H9 (cell line): ENCODE data around the gene ZC3H18. TPM values are rescaled to one million over a fixed set of nuclear protein-coding genes. Genes with fewer than 3 reads are reported as not detected.

Experiments
- DNase-seq: peaks from one replicate; pipeline ENCODE4 v3.0.0-alpha.2; 2017
- H2AFZ ChIP-seq: one replicate; pipeline ENCODE4 v1.6.1; 2013; ENCODE audit warnings: mild to moderate bottlenecking, low read length, control low read depth, moderate library complexity
- H2AK5ac ChIP-seq: 2 replicates; pipeline ENCODE4 v1.6.1; 2013; ENCODE audit warnings: low read length, control low read depth, mixed read lengths; ENCODE audit not compliant: insufficient read length
- H2BK120ac ChIP-seq: one replicate; pipeline ENCODE4 v1.6.1; 2013; ENCODE audit warnings: low read depth, mild to moderate bottlenecking, low read length, control low read depth, inconsistent platforms; ENCODE audit not compliant: poor library complexity, severe bottlenecking
- H2BK12ac ChIP-seq: 2 replicates; pipeline ENCODE4 v1.6.1; 2013; ENCODE audit warnings: low read length, control low read depth, mixed read lengths, low read depth; ENCODE audit not compliant: insufficient read length
- H2BK15ac ChIP-seq: 2 replicates; pipeline ENCODE4 v1.6.1; 2013; ENCODE audit warnings: low read depth, low read length, control low read depth
- H2BK20ac ChIP-seq: one replicate; pipeline ENCODE4 v1.6.1; 2013; ENCODE audit warnings: low read depth, mild to moderate bottlenecking, low read length, control low read depth, inconsistent platforms; ENCODE audit not compliant: poor library complexity, severe bottlenecking
- H2BK5ac ChIP-seq: 2 replicates; pipeline ENCODE4 v1.6.1; 2013; ENCODE audit warnings: low read length, control low read depth, mixed read lengths; ENCODE audit not compliant: insufficient read length
- H3K14ac ChIP-seq: 2 replicates; pipeline ENCODE4 v1.6.1; 2013; ENCODE audit warnings: low read length, control low read depth; ENCODE audit not compliant: insufficient read depth
- H3K18ac ChIP-seq: 2 replicates; pipeline ENCODE4 v1.6.1; 2013; ENCODE audit warnings: low read depth, mild to moderate bottlenecking, mixed read lengths, low read length, control low read depth; ENCODE audit not compliant: insufficient read length
- H3K23ac ChIP-seq: 2 replicates; pipeline ENCODE4 v1.6.1; 2013; ENCODE audit warnings: low read length, control low read depth, mixed read lengths, low read depth; ENCODE audit not compliant: insufficient read length
- H3K23me2 ChIP-seq: 2 replicates; pipeline ENCODE4 v1.6.1; 2013; ENCODE audit warnings: low read depth, mild to moderate bottlenecking, mixed read lengths, low read length, control low read depth; ENCODE audit not compliant: insufficient read length, poor library complexity, severe bottlenecking
- H3K27ac ChIP-seq: 2 replicates; pipeline ENCODE4 v1.5.1; 2013; ENCODE audit warnings: low read length, control low read depth, mixed read lengths, low read depth; ENCODE audit not compliant: insufficient read length
- H3K27me3 ChIP-seq: 2 replicates; pipeline ENCODE4 v1.6.1; 2013; ENCODE audit warnings: low read length, control low read depth, inconsistent platforms; ENCODE audit not compliant: insufficient read depth
- H3K4ac ChIP-seq: 2 replicates; pipeline ENCODE4 v1.6.1; 2013; ENCODE audit warnings: low read depth, mild to moderate bottlenecking, control low read depth, inconsistent platforms, low read length, moderate library complexity
- H3K4me1 ChIP-seq: 2 replicates; pipeline ENCODE4 v1.6.1; 2013; ENCODE audit warnings: low read length, control low read depth, inconsistent platforms; ENCODE audit not compliant: insufficient read depth
- H3K4me2 ChIP-seq: 2 replicates; pipeline ENCODE4 v1.6.1; 2013; ENCODE audit warnings: low read length, control low read depth, mixed read lengths; ENCODE audit not compliant: insufficient read length, insufficient read depth
- H3K56ac ChIP-seq: 2 replicates; pipeline ENCODE4 v1.6.1; 2013; ENCODE audit warnings: low read depth, mild to moderate bottlenecking, mixed read lengths, low read length, control low read depth; ENCODE audit not compliant: insufficient read length
- H3K79me1 ChIP-seq: 2 replicates; pipeline ENCODE4 v1.6.1; 2013; ENCODE audit warnings: low read depth, mild to moderate bottlenecking, moderate library complexity, low read length, control low read depth, inconsistent platforms; ENCODE audit not compliant: insufficient read depth, poor library complexity, severe bottlenecking
- H3K79me2 ChIP-seq: 2 replicates; pipeline ENCODE4 v1.6.1; 2013; ENCODE audit warnings: low read length, control low read depth, inconsistent platforms; ENCODE audit not compliant: insufficient read depth
- H3K9ac ChIP-seq: 2 replicates; pipeline ENCODE4 v1.6.1; 2013; ENCODE audit warnings: low read length, control low read depth, mixed read lengths; ENCODE audit not compliant: insufficient read length; ENCODE audit errors: extremely low read depth
- H3K9me3 ChIP-seq: one replicate; pipeline ENCODE4 v1.6.1; 2013; ENCODE audit warnings: low read depth, low read length, inconsistent platforms; ENCODE audit not compliant: control insufficient read depth
- H3T11ph ChIP-seq: one replicate; pipeline ENCODE4 v1.6.1; 2013; ENCODE audit warnings: mild to moderate bottlenecking, low read length, control low read depth, inconsistent platforms
- H4K20me1 ChIP-seq: one replicate; pipeline ENCODE4 v1.6.1; 2013; ENCODE audit not compliant: control insufficient read depth, insufficient read length, insufficient read depth
- H4K5ac ChIP-seq: 2 replicates; pipeline ENCODE4 v1.6.1; 2013; ENCODE audit warnings: low read depth, mild to moderate bottlenecking, mixed read lengths, low read length, control low read depth; ENCODE audit not compliant: insufficient read length
- H4K8ac ChIP-seq: replicated peaks from 2 replicates; pipeline ENCODE4 v1.6.1; 2013; ENCODE audit warnings: low read length, control low read depth, mixed read lengths, low read depth; ENCODE audit not compliant: insufficient read length
- H4K91ac ChIP-seq: 2 replicates; pipeline ENCODE4 v1.6.1; 2013; ENCODE audit warnings: low read depth, mild to moderate bottlenecking, moderate library complexity, mixed read lengths, low read length, control low read depth; ENCODE audit not compliant: insufficient read length
- H3K27ac Mint-ChIP-seq, 3 experiments: 2 replicates in 2 of 3; 3 replicates in 1 of 3; pipeline ENCODE4 v1.8.0; 2020 to 2021; ENCODE audit warnings: mixed read lengths in 3 of 3, mild to moderate bottlenecking in 1 of 3, moderate library complexity in 1 of 3
- H3K27me3 Mint-ChIP-seq: 2 replicates; pipeline ENCODE4 v1.8.0; 2021; ENCODE audit warnings: low read depth, mild to moderate bottlenecking, moderate library complexity, mixed read lengths
- H3K36me3 Mint-ChIP-seq, 3 experiments: 2 replicates in 2 of 3; 3 replicates in 1 of 3; pipeline ENCODE4 v1.8.0; 2020 to 2021; ENCODE audit warnings: low read depth in 3 of 3, mixed read lengths in 3 of 3; ENCODE audit not compliant: insufficient read depth in 1 of 3
- H3K4me1 Mint-ChIP-seq, 2 experiments: 2 replicates each; pipeline ENCODE4 v1.8.0; 2020; ENCODE audit warnings: mixed read lengths in 2 of 2
- H3K4me3 Mint-ChIP-seq, 2 experiments: 2 replicates in 1 of 2; 3 replicates in 1 of 2; pipeline ENCODE4 v1.8.0; 2020 to 2021; ENCODE audit warnings: mild to moderate bottlenecking in 2 of 2, mixed read lengths in 2 of 2, moderate library complexity in 1 of 2
- H3K9me3 Mint-ChIP-seq, 2 experiments: 2 replicates in 1 of 2; 3 replicates in 1 of 2; pipeline ENCODE4 v1.8.0; 2020; ENCODE audit warnings: mild to moderate bottlenecking in 2 of 2, mixed read lengths in 2 of 2, moderate library complexity in 1 of 2
- CTCF ChIP-seq: fragments of 200-600 bp; sonication (generic); conservative IDR thresholded peaks from 3 replicates; pipeline ENCODE4 v1.8.0; 2021; ENCODE audit warnings: antibody characterized with exemption, mild to moderate bottlenecking
- WGBS: extraction: QIAGEN DNeasy Blood & Tissue Kit; methylation state at CpG from one replicate; pipeline ENCODE4 v1.1.7; 2013; ENCODE audit warnings: missing lambda C conversion rate, low lambda C conversion rate, mixed read lengths; ENCODE audit not compliant: insufficient read length; ENCODE audit errors: extremely low coverage; 5-methylcytosine and 5-hydroxymethylcytosine counted together
- total RNA-seq: library from RNA; stranded (reverse); gene quantifications from 2 replicates; pipeline ENCODE4 v1.2.1, GENCODE V29; 2021

Gene ZC3H18
- total RNA-seq, 1 experiment from 2014 or later: 69.7 TPM

- Histone ChIP-seq H2AFZ (no peak overlapping the region), H3K18ac (no peak overlapping the region), H2AK5ac (no peak overlapping the region), H3K4me1 (no peaks in the 10 kb centered on the region), H3K9ac (no peak overlapping the region), H2BK15ac (no peak overlapping the region), H3K4ac (no peak overlapping the region), H3K9me3 (no peaks in the 10 kb centered on the region), H4K8ac (no peak overlapping the region), H3K14ac (no peak overlapping the region), H2BK20ac (no peak overlapping the region), H2BK5ac (no peak overlapping the region), H3K23ac (no peak overlapping the region), H3K23me2 (no peaks in the 10 kb centered on the region), H3K79me1 (no peaks in the 10 kb centered on the region), H3T11ph (no peak overlapping the region), H3K4me2 (no peak overlapping the region), H3K56ac (no peak overlapping the region), H3K27ac (no peak overlapping the region), H3K79me2 (no peaks in the 10 kb centered on the region), H2BK12ac (no peak overlapping the region), H4K91ac (no peak overlapping the region), H4K20me1 (no peaks in the 10 kb centered on the region), H4K5ac (no peak overlapping the region), H2BK120ac (no peak overlapping the region), H3K27me3 (no peaks in the 10 kb centered on the region)
- peak; percentile 86 for DNase-seq
- H3K27me3 Mint-ChIP-seq: no peaks in the 10 kb centered on the region; the same call in 1 of the 2 replicates
- peaks cover 3% of the 10 kb centered on the region in 2 experiments; a peak in 2 of 5 replicates for H3K9me3 Mint-ChIP-seq
- TF ChIP-seq CTCF: peak; percentile 74
- no peak overlapping the region; a peak in 1 of 5 replicates for H3K4me3 Mint-ChIP-seq
- peaks cover 6 to 21% (median 6%) of the 10 kb centered on the region in 3 experiments for H3K36me3 Mint-ChIP-seq
- H3K27ac Mint-ChIP-seq: peak overlapping the region in 2 of 3 experiments; percentile 63 to 79; a peak in 2 of 7 replicates
- no CpG with 5 or more reads among the region's 11 CpGs for WGBS
- peaks cover 6 to 7% of the 10 kb centered on the region in 2 experiments for H3K4me1 Mint-ChIP-seq
Observed at GRCh38 chr16:88672776-88673175, 102.6 kb downstream of the ZC3H18 start.
